CD4-positive, alpha-beta T cell treated with Interleukin-2 at 100 ng/mL for 4 hours (primary cell): ENCODE data around the gene ADAMTS12.

Experiments
- DNase-seq: peaks from one replicate; pipeline ENCODE4 v3.0.0-alpha.2; 2020; ENCODE audit warnings: low spot score

The ADAMTS12 gene

GRCh38 chr5:33800241-33800950 lies 91.4 kb downstream of the ADAMTS12 start:
- no peak for DNase-seq

GRCh38 chr5:33795496-33795895 lies 96.3 kb downstream of the ADAMTS12 start:
- DNase-seq = no peak

- no peak for DNase-seq
Measured at GRCh38 chr5:33794550-33795181, 97.1 kb downstream of the ADAMTS12 start.

- DNase-seq = no peak
Measured at GRCh38 chr5:33793836-33794549, 97.8 kb downstream of the ADAMTS12 start.

GRCh38 chr5:33793276-33793675 lies 98.5 kb downstream of the ADAMTS12 start:
- DNase-seq = no peak

GRCh38 chr5:33792559-33792958 lies 99.2 kb downstream of the ADAMTS12 start:
- no peak for DNase-seq

GRCh38 chr5:33789567-33789957 lies 102.2 kb downstream of the ADAMTS12 start:
- no peak for DNase-seq

GRCh38 chr5:33788922-33789566 lies 102.7 kb downstream of the ADAMTS12 start:
- DNase-seq = no peak

- DNase-seq = no peak
Measured at GRCh38 chr5:33785571-33785970, 106.2 kb downstream of the ADAMTS12 start.

- DNase-seq = no peak
Measured at GRCh38 chr5:33781286-33781685, 110.5 kb downstream of the ADAMTS12 start.

GRCh38 chr5:33776151-33776660 lies 115.6 kb downstream of the ADAMTS12 start:
- no peak for DNase-seq

- no peak for DNase-seq
Measured at GRCh38 chr5:33774341-33774740, 117.4 kb downstream of the ADAMTS12 start.

GRCh38 chr5:33772380-33772897 lies 119.4 kb downstream of the ADAMTS12 start:
- DNase-seq = no peak

GRCh38 chr5:33769968-33770367 lies 121.8 kb downstream of the ADAMTS12 start:
- no peak for DNase-seq

- no peak for DNase-seq
Measured at GRCh38 chr5:33769196-33769595, 122.6 kb downstream of the ADAMTS12 start.

GRCh38 chr5:33766023-33766422 lies 125.8 kb downstream of the ADAMTS12 start:
- DNase-seq = no peak

- DNase-seq = no peak
Measured at GRCh38 chr5:33764786-33765185, 127.0 kb downstream of the ADAMTS12 start.

GRCh38 chr5:33763435-33763834 lies 128.4 kb downstream of the ADAMTS12 start:
- no peak for DNase-seq

- DNase-seq = no peak
Measured at GRCh38 chr5:33762859-33763258, 128.9 kb downstream of the ADAMTS12 start.

- no peak for DNase-seq
Measured at GRCh38 chr5:33761139-33761538, 130.7 kb downstream of the ADAMTS12 start.

- DNase-seq = no peak
Measured at GRCh38 chr5:33758737-33759136, 133.1 kb downstream of the ADAMTS12 start.

GRCh38 chr5:33756491-33756890 lies 135.3 kb downstream of the ADAMTS12 start:
- DNase-seq = no peak
